Ascending aorta (tissue), 2 donors: ENCODE results near the gene SIK3. TPM values are rescaled to one million over a fixed set of nuclear protein-coding genes. Genes with fewer than 3 reads are reported as not detected.

Source experiments
- DNase-seq, 2 donors: peaks; one replicate each; pipeline ENCODE4 v3.0.0-alpha.2; 2019; ENCODE audit warnings: low spot score in 2 of 2
- H3K27ac ChIP-seq, 2 donors: fragments of 200-600 bp; sonication (generic); one replicate each; pipeline ENCODE4 v1.5.1; 2016 to 2017; ENCODE audit warnings: mild to moderate bottlenecking in 1 of 2
- H3K27me3 ChIP-seq: fragments of 200-600 bp; sonication (generic); one replicate; pipeline ENCODE4 v1.5.1; 2017
- H3K36me3 ChIP-seq, 2 donors: fragments of 200-600 bp; sonication (generic); one replicate each; pipeline ENCODE4 v1.5.1; 2016
- H3K4me1 ChIP-seq, 2 donors: fragments of 200-600 bp; sonication (generic); one replicate each; pipeline ENCODE4 v1.5.1; 2016 to 2017; ENCODE audit warnings: mild to moderate bottlenecking in 1 of 2
- H3K4me3 ChIP-seq, 2 donors: fragments of 200-600 bp; sonication (generic); one replicate each; pipeline ENCODE4 v1.5.1; 2016 to 2017; ENCODE audit warnings: mild to moderate bottlenecking in 1 of 2
- H3K9me3 ChIP-seq, 2 donors: fragments of 200-600 bp; sonication (generic); one replicate each; pipeline ENCODE4 v1.5.1; 2016
- CTCF ChIP-seq, 3 experiments: fragments of 200-600 bp in 2 of 3; fragments of 450-650 bp in 1 of 3; sonication (generic) in 2 of 3; IDR thresholded peaks; one replicate each; pipeline ENCODE4 v1.5.1; 2016 to 2019; ENCODE audit warnings: antibody characterized with exemption in 3 of 3, mild to moderate bottlenecking in 1 of 3, moderate library complexity in 1 of 3
- intact Hi-C: fragments of 100-400 bp; cut with DNase I; formaldehyde crosslinking; loops from one replicate; pipeline ENCODE4 v1.15.1; 2023
- total RNA-seq: library from RNA; depleted of rRNA; stranded (reverse); fragments of >200 nt; gene quantifications from one replicate; pipeline ENCODE4 v1.1.0, GENCODE V29; 2016

The SIK3 gene
- total RNA-seq, 1 donor from 2014 or later: 22.5 TPM

GRCh38 chr11:116916052-116916451 is 182.2 kb downstream of the SIK3 start:
- Histone ChIP-seq H3K4me3 (no peak overlapping the region), H3K9me3 (no peaks in the 10 kb centered on the region), H3K27ac (no peak overlapping the region), H3K27me3 (no peaks in the 10 kb centered on the region), H3K4me1 (peaks cover 0 to 5% of the 10 kb centered on the region in 2 donors), H3K36me3 (no peaks in the 10 kb centered on the region)
- DNase-seq: no peak
- no peak for TF ChIP-seq CTCF (IDR thresholded peaks at IDR 0.05)
- intact Hi-C loops: no loop called here

- H3K27ac ChIP-seq: no peak overlapping the region
- H3K4me1 ChIP-seq: no peaks in the 10 kb centered on the region
- no peaks in the 10 kb centered on the region for H3K27me3 ChIP-seq
- intact Hi-C loops: no loop called here
- H3K4me3 ChIP-seq: no peak overlapping the region
- H3K9me3 ChIP-seq: no peaks in the 10 kb centered on the region
- TF ChIP-seq CTCF (IDR thresholded peaks at IDR 0.05): no peak
- DNase-seq: no peak
- no peaks in the 10 kb centered on the region for H3K36me3 ChIP-seq
Measured at GRCh38 chr11:116913000-116913399, 185.2 kb downstream of the SIK3 start.

GRCh38 chr11:116911976-116912734 is 186.1 kb downstream of the SIK3 start:
- Histone ChIP-seq H3K27ac (no peak overlapping the region), H3K27me3 (no peaks in the 10 kb centered on the region), H3K4me3 (no peak overlapping the region), H3K4me1 (no peaks in the 10 kb centered on the region), H3K9me3 (no peaks in the 10 kb centered on the region), H3K36me3 (no peaks in the 10 kb centered on the region)
- DNase-seq: no peak
- intact Hi-C loops: no loop called here
- no peak for TF ChIP-seq CTCF (IDR thresholded peaks at IDR 0.05)

GRCh38 chr11:116910847-116911246 is 187.4 kb downstream of the SIK3 start:
- no peaks in the 10 kb centered on the region for H3K27me3 ChIP-seq
- no peaks in the 10 kb centered on the region for H3K36me3 ChIP-seq
- no peak for TF ChIP-seq CTCF (IDR thresholded peaks at IDR 0.05)
- intact Hi-C loops: no loop called here
- H3K27ac ChIP-seq: no peak overlapping the region
- no peak for DNase-seq
- no peaks in the 10 kb centered on the region for H3K4me1 ChIP-seq
- H3K4me3 ChIP-seq: no peak overlapping the region
- no peaks in the 10 kb centered on the region for H3K9me3 ChIP-seq

GRCh38 chr11:116910378-116910777 is 187.8 kb downstream of the SIK3 start:
- no peak overlapping the region for H3K27ac ChIP-seq
- H3K9me3 ChIP-seq: no peaks in the 10 kb centered on the region
- H3K4me1 ChIP-seq: no peaks in the 10 kb centered on the region
- no peaks in the 10 kb centered on the region for H3K27me3 ChIP-seq
- intact Hi-C loops: no loop called here
- H3K36me3 ChIP-seq: no peaks in the 10 kb centered on the region
- no peak for TF ChIP-seq CTCF (IDR thresholded peaks at IDR 0.05)
- H3K4me3 ChIP-seq: no peak overlapping the region
- DNase-seq: no peak
